Adipocyte (in vitro differentiated cells): Measurements from ENCODE around the gene CMKLR1.
A peak's percentile ranks its signal among the peaks of the same experiment; 100 is the strongest.

ENCODE experiments used
- DNase-seq: peaks from one replicate; pipeline ENCODE4 v3.0.0-alpha.2; 2015; ENCODE audit warnings: low read depth
- H3K27me3 ChIP-seq: replicated peaks from 2 replicates; pipeline ENCODE4 v1.7.0; 2013; ENCODE audit warnings: mild to moderate bottlenecking, low read length, moderate library complexity; ENCODE audit not compliant: control insufficient read depth, insufficient read depth
- H3K36me3 ChIP-seq: 2 replicates; pipeline ENCODE4 v1.7.0; 2013; ENCODE audit warnings: low read length, mild to moderate bottlenecking, moderate library complexity; ENCODE audit not compliant: control insufficient read depth, insufficient read depth, severe bottlenecking
- H3K4me1 ChIP-seq: 2 replicates; pipeline ENCODE4 v1.7.0; 2013; ENCODE audit warnings: mild to moderate bottlenecking, low read length, moderate library complexity; ENCODE audit not compliant: control insufficient read depth, insufficient read depth
- H3K4me3 ChIP-seq: 2 replicates; pipeline ENCODE4 v1.7.0; 2013; ENCODE audit warnings: mild to moderate bottlenecking, low read length, moderate library complexity
- H3K9ac ChIP-seq: 2 replicates; pipeline ENCODE4 v1.7.0; 2013; ENCODE audit warnings: mild to moderate bottlenecking, low read length, moderate library complexity
- H3K9me3 ChIP-seq: 2 replicates; pipeline ENCODE4 v1.7.0; 2013; ENCODE audit warnings: mild to moderate bottlenecking, low read length, moderate library complexity; ENCODE audit not compliant: control insufficient read depth

CMKLR1 gene

DNA sequence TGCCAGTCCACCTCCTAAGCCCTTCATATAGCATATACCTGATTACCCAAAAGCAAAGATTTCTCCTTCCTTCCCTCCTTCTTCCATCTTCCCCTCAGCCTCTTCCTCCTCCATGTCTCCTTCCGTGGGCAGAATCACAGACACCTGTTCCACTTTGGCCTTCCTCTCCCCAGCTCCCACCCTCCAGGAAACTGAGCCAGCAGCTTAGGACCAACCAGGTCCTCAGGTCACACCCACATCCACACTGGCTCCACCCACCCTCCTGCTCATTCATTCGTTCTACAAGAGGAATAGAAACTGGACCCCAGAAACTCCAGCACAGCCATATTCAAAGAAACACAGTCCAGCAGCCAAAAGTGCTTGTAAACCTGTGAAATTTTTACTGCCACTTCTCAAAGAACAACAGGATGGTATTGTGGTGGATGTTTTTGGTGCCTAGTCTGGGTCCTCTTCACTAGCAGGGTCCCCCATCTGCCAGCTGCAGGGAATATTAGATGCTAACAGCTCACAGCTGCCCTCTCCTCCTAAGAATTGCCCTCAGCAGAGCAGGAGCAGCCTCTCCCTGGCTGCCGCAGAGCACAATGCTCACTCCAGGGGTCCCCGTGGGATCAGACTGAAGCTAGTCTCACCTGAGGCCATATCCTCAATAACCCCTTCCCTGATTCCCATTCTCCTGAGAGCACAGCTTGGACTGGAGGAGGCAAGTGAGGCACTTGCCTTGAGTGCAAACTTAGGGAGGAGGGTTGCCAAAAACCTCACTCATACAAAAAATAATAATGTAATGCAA, 18.4 kb downstream of the CMKLR1 start:
- H3K9ac ChIP-seq = no peak overlapping the region
- no peaks in the 10 kb centered on the region for H3K4me1 ChIP-seq
- H3K36me3 ChIP-seq = no peaks in the 10 kb centered on the region
- DNase-seq = no peak
- no peak overlapping the region for H3K4me3 ChIP-seq
- H3K9me3 ChIP-seq = no peaks in the 10 kb centered on the region
- H3K27me3 ChIP-seq = peaks cover 13% of the 10 kb centered on the region

- peaks cover 13% of the 10 kb centered on the region for H3K27me3 ChIP-seq
- H3K9me3 ChIP-seq = no peaks in the 10 kb centered on the region
- H3K4me3 ChIP-seq = no peak overlapping the region
- H3K36me3 ChIP-seq = no peaks in the 10 kb centered on the region
- H3K9ac ChIP-seq = no peak overlapping the region
- no peaks in the 10 kb centered on the region for H3K4me1 ChIP-seq
- DNase-seq = no peak
Observed at GRCh38 chr12:108319277-108320234, 19.6 kb downstream of the CMKLR1 start.

- Histone ChIP-seq H3K4me3 (no peak overlapping the region), H3K36me3 (no peaks in the 10 kb centered on the region), H3K9ac (no peak overlapping the region), H3K4me1 (no peaks in the 10 kb centered on the region), H3K9me3 (no peaks in the 10 kb centered on the region), H3K27me3 (peaks cover 13% of the 10 kb centered on the region)
- no peak for DNase-seq
Observed at GRCh38 chr12:108318472-108319275, 20.4 kb downstream of the CMKLR1 start.

GRCh38 chr12:108317308-108318234, 21.5 kb downstream of the CMKLR1 start:
- H3K4me3 ChIP-seq = no peak overlapping the region
- no peak for DNase-seq

DNA sequence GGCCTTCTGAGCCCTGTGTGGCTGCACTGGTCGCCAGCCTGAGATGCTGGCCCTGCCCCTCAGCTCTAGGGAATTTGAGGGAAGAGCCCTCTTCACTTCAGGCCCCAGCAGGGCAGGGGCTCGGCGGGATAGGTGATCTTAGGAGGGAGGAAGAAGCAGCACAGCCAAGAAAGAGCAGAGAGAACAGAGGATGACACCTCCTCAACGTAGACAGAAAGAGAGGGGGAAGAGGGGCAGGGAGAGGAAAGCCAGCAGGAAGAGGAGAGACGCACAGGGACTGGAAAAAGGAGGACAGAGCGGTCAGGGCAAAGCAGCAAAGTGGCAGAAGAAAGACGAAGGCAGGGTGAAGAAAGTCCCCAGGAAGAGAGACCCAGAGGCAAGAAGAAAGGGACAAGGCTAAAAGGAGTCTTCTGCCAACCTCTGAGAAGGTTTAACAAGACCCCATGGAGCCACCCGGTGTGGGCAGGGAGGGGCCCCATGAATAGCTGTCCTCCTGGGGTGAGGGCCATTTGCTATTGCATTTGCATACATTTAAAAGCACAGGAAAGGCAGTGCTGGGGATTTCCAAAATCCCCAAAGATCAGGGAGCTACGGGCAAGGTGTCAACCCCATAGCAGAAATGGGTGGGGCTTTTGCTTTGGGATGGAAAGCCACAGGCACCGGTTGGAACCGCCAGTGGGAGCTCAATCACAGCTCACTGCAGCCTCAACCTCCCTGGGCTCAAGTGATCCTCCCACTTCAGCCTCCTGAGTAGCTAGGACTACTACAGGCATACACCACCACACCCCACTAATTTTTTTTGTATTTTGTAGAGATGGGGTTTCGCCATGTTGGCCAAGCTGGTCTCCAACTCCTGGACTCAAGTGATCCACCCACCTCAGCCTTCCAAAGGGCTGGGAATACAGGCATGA, 22.7 kb downstream of the CMKLR1 start:
- Histone ChIP-seq H3K27me3 (no peaks in the 10 kb centered on the region), H3K36me3 (no peaks in the 10 kb centered on the region), H3K9ac (no peak overlapping the region), H3K9me3 (no peaks in the 10 kb centered on the region), H3K4me1 (peaks cover 11% of the 10 kb centered on the region), H3K4me3 (no peak overlapping the region)
- DNase-seq = no peak

More at GRCh38 chr12:108317308-108318234, 21.5 kb downstream of the CMKLR1 start:
- Histone ChIP-seq H3K9ac (no peak overlapping the region), H3K27me3 (peaks cover 10% of the 10 kb centered on the region), H3K36me3 (no peaks in the 10 kb centered on the region), H3K9me3 (no peaks in the 10 kb centered on the region), H3K4me1 (peaks cover 8% of the 10 kb centered on the region)

GRCh38 chr12:108315486-108316105, 23.5 kb downstream of the CMKLR1 start:
- Histone ChIP-seq H3K27me3 (no peaks in the 10 kb centered on the region), H3K9ac (no peak overlapping the region), H3K36me3 (no peaks in the 10 kb centered on the region), H3K4me3 (no peak overlapping the region), H3K9me3 (no peaks in the 10 kb centered on the region), H3K4me1 (peaks cover 11% of the 10 kb centered on the region)
- no peak for DNase-seq

GRCh38 chr12:108313606-108314351, 25.3 kb downstream of the CMKLR1 start:
- DNase-seq = peak; percentile 41
- Histone ChIP-seq H3K4me3 (no peak overlapping the region), H3K9me3 (no peaks in the 10 kb centered on the region), H3K9ac (no peak overlapping the region), H3K4me1 (peaks cover 14% of the 10 kb centered on the region), H3K36me3 (no peaks in the 10 kb centered on the region), H3K27me3 (no peaks in the 10 kb centered on the region)

DNA sequence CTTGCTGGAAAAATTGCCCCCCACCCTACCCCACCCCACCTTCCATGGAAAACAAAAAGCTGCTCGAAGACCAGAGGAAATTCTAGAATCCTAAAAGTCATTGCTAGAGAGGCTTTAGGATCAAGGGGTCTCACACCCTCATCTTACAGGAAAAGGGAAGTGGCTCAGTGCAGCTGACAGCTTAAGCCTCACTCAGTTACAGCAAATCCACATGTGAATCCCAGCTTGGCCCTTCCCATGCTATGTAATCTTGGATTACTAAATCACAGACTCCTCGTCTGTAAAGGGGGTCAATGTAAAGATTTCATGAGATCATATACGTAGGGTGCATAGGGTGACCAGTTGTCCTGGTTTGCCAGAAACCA, 25.9 kb downstream of the CMKLR1 start:
- Histone ChIP-seq H3K9me3 (no peaks in the 10 kb centered on the region), H3K36me3 (no peaks in the 10 kb centered on the region), H3K4me1 (peaks cover 20% of the 10 kb centered on the region), H3K9ac (no peak overlapping the region), H3K4me3 (no peak overlapping the region), H3K27me3 (no peaks in the 10 kb centered on the region)
- no peak for DNase-seq

DNA sequence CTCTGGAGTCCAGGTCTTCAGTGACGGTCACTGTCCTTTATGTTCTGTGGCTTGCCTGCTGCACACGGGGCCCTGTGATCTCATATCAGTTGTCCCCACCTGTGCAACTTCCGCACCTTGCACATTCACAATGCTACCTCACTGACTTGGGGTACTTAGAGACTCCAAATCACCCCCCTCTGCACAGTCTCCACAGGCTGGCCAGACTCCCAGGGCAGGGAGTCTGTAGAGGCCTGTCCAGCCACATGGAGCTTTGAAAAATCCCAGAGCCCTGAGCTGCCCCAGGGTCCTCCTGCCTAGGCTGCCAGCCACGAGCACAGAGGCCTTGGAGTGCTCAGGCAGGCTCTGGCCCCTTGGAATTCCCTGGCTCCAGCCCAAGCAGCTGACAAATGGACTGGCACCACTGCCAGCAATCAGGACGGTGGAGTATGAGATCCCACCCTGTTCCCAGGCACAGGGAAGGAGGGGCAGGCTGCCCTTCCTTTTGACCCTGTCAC, 26.4 kb downstream of the CMKLR1 start:
- Histone ChIP-seq H3K4me3 (no peak overlapping the region), H3K36me3 (no peaks in the 10 kb centered on the region), H3K9me3 (no peaks in the 10 kb centered on the region), H3K27me3 (no peaks in the 10 kb centered on the region), H3K4me1 (peaks cover 20% of the 10 kb centered on the region), H3K9ac (no peak overlapping the region)
- DNase-seq = peak; percentile 76
